Activated T-cell treated with anti-CD3 and anti-CD28 coated beads for 4 hours (primary cell): ENCODE data around the gene SLC23A1.
"Not testable (repeated sequence)": the region's sequence is repeated elsewhere in the genome, so short reads cannot be mapped to it uniquely, and the experiment has no call there.

Experiments
- DNase-seq: peaks from one replicate; pipeline ENCODE4 v3.0.0-alpha.2; 2020

Gene SLC23A1

DNA sequence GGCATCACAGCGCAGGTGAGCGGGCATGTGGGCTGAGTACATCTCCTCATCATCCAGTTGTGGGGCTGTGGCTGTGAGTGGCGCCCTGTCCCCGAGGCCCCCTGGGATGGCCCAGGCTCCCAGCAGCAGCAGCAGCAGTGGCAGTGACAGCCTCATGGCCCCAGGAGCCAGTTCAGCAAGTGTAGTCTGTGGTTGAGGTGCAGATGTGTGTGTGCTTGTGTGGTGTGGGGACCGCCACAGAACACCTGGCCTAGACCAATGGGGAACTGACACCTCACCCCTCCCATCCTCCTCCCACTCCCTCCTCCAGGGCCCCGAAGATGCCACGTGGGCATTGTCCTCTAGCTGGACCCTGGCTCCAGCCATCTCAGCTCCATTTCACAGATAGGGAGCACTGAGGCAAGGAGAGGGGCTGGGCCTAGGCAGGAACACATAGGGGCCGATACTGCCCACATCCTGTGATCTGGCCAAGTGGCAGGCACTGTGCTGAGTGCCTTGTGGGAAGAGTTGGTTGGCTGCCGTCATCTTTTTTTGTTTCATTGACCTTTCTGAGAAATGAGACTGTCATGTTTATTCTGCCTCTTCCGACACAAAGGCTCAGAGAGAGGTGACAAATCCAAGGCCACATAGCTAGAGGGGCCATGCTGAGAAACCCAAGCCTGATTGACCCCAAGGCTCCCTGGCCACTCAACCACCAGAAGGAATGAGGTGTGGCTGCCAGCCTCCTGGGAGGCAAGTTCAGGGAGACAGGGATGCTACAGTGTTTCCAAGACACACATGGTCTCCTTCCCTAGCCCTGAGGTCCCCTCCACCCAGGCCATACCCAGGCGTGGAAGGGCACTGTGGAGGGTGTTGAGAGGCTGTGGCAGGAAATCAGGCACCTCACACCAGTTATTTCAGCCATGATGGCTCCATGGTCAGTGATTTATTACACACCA lies 6.9 kb upstream of the SLC23A1 start, which contains the start of gene MZB1:
MZB1 (minus strand) TSS at position 213 of the 938 bp plus-strand sequence; CDS start at position 156, 57 bp downstream.
- peak; percentile 34 for DNase-seq

DNA sequence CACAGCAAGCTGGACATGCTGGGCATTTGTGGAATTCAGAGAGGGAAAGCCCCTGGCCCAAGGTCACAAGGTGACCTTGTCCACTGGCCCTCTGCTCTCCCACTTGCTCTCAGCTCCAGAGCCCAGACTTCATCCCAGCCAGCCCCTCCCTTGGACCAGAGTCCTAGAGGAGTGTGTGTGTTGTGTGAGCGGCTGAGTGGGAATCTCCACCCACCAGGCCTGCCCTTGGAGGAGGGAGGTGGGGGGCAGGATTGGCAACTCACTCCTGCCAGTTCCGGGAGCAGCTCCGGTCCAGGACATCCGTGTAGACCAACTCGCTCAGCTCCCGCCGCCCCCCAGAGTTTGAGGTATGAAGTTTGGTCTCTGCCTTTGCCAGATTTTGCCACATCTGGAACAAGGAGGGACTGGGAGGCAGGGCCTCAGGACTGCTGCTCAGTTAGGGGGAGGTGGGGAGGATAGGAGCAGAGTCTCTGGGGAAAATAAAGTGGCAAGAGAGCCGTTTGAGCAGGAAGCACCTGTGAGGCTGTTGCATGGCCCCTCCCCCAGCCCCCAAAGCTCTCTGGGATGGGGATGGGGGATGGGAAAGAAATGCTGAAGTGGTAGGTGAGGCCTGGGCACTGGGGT lies 5.2 kb upstream of the SLC23A1 start:
- no peak for DNase-seq

DNA sequence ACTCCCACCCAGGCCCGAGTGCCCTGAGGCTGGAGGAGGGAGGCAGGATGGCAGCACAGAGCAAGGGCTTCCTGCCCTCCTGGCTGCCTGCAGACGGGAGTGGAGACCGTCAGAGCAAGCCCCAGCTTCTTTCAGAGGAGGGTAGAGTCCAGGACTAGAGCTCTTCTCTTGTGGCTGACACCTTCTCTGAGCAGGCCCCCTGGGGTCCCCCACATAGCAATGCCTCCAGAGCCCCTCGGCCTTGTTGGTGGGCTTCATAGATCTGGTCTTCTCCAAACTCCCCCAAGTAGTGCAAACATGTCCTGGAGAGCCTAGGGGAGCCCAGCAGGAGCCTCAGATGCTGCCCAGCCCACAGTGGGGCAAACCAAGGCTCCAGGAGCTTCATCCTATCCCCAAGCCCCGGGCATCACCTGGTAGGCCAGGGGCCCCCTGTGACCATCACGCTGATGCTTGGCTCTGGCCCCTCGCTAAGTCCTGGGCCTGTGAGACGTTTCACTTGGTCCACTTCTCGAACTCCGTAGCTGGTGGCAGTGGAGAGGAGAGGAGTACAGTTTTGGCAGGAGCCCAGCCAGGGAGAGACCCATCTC lies 4.6 kb upstream of the SLC23A1 start:
- no peak for DNase-seq

DNA sequence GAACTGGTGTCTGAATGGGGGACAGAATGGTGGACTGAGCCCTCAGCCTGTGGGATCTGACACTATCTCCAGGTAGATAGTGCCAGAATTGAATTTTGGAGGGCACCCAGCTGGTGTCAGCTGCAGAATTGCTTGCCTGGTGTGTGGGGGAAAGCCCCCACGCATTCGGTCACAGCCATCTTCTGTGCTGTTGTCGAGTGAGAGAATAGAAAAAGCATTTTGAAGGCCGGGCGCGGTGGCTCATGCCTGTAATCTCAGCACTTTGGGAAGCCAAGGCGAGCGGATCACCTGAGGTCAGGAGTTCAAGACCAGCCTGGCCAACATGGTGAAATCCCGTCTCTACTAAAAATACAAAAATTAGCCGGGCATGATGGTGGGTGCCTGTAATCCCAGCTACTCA lies 3.9 kb upstream of the SLC23A1 start:
- not testable (repeated sequence) for DNase-seq

DNA sequence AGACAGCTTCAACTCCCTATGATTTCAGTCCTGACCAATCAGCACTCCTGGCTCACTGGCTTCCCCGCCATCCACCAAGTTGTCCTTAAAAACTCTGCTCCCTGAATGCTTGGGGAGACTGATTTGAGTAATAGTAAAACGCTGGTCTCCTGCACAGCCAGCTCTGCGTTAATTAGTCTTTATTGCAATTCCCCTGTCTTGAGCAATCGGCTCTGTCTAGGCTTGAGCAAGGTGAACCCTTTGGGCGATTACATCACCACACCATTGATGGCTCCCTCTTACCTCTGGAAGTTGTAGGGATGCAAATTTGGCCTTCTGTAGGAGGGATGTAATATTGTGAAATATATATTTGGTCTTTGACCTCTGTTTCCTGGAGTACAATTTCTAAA lies 2.9 kb upstream of the SLC23A1 start:
- DNase-seq = no peak

DNA sequence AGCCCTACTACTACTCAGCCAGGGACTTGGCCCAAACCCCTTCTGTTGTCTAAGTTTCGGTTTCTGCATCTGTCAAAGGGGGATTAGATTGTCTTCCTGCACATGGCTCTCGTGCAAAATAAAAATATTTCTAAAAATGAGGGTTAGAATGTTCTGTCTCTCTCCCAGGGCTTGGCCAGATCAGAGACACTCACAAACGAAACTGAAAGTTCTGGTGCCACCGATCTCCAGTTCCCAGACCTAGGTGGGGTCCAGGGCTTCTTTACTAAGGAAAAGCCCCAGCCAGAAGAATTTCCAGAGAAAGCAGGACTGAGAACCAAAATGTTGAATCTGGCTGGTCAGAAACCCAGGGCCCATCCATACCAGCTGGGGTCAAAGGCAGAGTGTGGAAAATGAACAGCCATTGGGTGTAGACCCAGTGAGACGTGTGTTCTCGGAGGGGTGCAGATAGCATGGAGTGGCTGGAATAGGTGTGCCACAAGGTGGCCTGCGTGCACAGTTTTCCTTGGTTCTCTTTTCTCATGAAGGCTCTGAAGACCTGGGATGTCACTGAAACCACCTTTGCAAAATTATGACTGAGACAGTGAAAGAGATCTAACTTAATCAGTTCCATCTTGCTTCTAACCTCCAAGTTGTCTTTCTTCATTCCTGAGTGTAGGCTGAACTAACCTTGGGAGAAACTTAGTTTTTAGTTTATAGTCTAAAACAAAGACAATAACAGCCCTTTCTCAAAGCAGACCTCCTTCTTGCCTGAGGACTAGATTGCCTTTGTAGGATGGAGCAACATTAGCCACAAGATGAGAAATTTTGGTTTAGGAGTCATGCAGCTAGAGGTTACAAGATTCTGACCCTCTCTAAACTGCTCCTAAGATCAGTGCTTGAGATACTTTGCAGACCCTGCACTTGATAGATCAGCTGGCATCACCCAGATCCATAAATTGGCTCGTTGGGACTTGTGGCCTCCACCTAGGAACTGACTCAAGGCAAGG lies 2.3 kb upstream of the SLC23A1 start:
- DNase-seq = no peak

DNA sequence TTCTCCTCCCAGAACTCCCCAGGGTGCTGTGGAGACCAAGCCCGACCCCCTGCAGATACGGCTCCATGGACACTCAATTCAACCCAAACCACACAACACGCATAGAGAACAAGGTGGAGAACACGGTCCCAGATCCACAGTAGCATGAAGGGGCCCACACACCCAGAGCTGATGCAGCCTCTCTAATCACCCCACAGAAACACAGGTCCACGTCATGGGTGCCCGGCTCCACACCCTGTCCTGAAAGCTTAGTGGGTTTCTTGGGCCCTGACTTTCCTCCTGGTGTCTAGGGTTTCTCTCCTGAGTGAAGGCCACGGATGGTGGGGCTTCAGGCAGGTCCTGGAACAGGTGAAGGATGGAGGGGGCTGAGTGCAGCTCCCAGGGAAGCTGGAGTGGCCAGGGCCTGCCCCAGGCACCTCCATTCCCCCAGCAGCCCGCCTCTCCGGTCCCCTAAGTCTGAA lies 1.5 kb upstream of the SLC23A1 start:
- DNase-seq = no peak

DNA sequence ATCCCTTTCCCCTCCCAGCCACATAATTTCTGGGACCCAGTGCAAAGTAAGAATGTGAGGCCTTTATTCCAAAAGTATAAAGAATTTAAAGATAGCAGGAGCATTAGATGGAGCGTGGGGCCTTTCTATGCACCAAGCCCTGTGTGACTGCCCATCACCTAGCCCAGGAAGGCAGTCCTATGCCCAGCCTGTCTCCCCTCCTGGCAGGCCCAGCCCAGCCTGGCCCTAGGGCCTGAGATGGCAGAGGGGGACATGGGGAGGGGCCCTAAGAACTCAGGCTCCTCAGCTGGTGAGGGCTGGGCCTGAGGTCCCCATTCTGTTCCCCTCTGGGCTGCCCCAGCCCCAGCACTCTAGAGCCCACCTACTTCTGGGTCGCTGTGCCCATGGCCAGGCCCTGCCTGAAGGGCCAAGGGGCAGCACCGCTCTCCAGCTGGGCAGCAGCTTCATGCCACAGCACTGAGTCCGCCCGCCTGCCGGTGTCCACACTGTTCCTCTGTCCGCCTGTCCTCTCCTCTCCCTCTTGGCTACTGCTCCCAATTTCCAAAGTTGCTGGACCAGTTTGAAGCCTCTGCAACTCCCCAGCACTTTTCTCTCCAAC lies 995 bp upstream of the SLC23A1 start:
- DNase-seq = no peak

DNA sequence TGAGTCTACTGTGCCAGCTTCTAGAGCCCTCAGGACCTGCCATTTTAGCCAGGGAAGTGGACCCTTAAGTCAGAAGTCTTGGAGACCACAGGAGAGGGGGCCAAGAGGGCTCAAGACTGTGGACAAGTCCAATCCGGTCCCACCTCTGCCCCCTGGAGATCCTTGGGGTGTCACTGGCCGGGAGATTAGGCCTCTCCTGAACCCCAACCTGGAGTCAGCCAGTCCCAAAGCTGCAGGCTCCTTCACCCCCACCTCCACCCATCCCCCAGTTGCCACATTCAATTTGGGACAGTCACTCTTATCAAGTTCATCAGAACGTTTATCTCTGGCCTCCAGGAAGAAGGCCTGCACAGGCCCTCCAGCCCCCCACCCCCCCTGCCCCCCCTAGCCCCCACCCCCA lies 290 bp downstream of the SLC23A1 start:
- no peak for DNase-seq

DNA sequence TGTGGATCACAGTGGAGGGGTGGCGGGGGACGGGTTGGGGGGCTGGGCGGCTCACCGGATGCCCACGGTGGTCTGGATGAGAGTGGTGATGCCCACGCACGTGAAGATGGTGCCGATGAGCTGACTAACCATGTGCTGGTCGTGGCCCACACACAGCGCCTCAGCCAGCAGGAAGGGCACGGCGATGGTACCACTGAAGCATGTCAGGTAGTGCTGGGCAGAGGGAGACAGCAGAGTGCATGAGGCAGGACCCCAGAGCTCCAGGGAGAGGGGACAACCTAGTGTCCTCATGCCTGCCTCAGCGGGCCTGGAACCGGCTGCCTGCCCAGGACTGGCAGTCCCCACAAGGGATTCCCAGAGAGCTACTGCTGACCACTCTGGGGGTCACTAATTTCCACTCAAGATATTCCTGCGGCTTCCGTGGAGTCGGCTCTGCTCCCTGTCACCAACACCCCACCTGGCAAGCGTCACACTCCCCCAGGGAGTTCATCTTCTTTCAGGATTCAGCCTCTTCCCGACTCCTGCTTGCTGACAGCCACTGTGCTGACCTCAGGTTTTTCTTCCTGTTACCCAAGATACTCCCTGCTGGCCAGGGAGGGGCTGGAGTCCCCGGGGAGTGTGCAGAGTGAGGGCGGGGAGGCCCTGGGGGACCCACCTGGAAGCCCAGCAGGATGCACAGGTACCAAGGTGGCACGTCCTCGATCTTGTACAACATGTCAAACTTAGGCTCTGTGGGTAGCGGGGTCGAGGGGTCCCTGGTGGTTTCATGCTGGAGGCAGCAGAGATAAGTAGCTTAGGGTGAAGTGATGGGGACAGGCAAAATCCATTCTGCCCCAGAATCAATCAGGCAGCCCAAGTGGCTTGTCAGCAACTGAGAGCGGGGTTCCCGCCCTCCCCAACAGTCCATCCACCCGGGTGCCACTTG lies 998 bp downstream of the SLC23A1 start:
- DNase-seq = no peak

DNA sequence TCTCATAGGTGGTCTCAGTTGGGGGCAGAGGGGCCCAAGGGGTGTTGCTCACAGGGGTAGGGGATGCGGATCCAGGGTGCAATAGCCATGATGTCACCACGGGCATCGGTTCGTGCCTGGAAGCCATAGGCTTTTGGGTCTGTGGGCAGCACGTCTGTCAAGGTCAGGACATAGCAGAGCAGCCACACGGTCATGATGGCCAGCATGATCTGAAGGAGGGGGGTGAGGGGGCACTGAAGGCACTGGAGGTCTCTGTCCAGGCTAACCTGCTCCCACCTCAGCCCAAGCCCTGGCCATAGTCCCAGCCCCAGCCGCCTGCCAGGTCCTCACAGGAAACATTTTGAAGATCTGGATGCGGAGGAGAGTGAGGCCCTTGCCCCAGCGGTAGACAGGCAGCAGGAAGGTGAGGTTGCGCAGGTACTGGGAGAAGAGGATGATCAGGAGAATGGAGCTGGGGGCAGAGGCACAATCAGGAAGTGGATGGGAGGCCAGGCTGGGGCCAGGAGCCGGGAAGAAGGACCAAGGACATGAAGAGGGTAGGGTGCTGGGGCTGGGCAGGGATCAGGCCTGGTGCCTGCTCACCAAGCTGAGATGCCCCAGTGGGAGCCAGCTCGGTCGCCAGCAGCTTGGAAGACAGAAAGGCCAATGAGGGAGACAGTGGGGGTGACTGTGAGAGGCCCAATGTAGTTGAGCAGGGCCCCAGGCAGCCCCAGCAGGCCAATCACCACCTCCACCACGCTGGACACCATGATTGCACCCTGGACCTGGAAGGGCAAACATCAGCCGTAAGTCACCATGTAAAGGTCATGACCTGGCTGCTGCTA lies 3.3 kb downstream of the SLC23A1 start:
- no peak for DNase-seq

DNA sequence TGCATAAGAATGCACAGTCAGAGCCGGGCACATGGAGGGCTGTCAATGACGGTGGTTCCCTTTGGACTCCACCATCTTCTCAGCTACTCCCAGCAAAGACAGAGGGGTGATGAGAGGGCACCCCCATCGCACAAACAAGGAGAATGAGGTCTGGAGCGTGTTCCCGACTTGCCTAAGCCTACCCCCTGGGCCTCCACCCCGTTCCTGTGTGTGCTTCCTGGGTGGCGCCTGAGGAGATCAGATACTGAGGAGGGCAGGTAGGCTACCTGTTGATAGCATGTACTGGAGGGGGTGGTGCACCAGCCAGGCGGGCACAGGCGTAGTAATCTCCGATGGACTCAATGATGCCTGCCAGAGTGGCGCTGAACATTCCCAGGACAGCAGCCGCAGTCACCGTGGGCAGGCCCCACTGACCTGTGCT lies 4.1 kb downstream of the SLC23A1 start:
- DNase-seq = no peak

DNA sequence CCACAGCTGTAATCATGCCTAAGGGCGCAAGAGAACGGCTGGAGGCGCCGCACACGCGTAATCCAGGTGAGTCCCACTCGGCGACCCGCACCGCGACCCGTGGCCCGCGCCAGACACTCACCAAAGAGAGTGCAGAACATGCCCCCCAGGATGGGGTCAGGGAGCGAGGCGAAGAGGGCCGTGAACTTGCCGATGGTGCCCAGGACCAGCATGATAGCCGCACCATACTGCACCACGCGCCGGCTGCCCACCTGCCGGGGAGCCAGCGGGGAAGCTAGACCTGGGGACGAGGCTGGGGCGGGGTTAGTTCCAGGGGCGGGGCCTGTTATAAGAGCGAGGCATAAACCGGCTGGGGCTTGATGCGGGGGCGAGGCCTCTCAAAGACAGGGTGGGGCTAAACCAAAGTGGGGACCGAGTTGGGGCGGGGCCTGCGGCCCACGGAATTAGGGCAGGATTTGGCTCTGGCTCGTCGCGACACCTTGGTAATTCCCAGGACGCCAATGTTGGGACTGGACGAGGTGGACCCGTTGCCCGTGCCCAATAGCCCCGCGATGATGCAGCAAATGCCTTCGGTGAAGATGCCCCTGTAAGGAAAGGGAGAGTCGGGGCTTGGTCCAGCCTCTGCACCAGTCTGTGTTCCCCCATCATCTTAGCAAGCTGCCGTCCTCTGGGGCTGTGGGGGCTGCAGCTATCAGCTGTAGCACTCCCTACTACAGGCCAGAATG lies 4.8 kb downstream of the SLC23A1 start:
- DNase-seq = no peak

DNA sequence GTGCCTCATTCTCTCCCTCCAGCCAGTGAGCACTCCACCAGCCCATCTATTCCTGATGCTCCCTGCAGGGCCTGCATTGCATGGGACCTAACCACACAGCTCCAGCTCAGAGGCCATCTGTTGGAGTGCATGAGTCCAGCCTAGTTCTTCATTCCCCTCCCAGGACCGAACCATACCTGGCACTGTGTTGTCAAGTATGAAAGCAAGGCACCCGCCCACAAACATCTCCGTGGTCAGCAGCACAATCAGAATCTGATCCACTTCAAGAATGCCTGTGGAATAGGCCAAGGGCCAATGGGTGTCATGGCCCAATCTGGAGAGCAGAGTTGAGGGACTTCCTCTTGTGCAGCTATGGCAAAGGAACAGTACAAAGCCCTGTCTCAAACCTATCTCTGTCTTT lies 5.9 kb downstream of the SLC23A1 start:
- DNase-seq = no peak

DNA sequence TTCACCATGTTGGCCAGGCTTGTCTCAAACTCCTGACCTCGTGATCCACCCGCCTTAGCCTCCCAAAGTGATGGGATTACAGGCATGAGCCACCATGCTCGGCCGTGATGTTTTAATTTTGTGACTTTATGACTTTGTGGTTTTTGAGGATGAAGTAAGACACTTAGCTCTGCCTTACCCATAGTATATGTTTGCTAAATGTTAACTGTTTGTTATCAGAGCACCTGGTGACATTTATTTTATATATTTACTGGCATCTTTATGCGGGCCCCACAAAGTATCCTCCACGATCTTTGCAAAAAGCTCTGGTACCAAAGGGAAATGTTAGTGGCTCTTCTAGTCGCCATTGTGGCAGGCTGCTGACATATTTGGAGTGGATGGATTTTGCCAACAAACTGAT lies 6.7 kb downstream of the SLC23A1 start:
- no peak for DNase-seq

DNA sequence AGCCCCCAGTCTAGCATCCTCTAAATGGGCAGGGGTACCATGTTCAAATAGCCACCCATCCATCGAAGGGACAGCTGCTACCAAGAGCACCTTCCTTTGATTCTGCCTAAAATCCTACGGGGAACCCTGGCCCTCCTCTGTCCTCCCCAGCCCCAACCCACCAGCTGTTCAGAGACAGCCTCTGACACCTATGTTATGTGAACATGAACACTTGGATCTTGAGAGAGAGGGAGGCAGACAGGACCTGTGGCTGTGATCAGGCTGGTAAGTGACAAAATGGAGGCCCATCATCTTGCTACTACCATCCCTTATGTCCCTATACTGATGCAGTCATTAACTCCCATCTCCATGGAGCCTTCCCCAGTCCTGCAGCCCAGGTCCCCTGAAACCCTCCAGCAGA lies 8.2 kb downstream of the SLC23A1 start:
- no peak for DNase-seq

DNA sequence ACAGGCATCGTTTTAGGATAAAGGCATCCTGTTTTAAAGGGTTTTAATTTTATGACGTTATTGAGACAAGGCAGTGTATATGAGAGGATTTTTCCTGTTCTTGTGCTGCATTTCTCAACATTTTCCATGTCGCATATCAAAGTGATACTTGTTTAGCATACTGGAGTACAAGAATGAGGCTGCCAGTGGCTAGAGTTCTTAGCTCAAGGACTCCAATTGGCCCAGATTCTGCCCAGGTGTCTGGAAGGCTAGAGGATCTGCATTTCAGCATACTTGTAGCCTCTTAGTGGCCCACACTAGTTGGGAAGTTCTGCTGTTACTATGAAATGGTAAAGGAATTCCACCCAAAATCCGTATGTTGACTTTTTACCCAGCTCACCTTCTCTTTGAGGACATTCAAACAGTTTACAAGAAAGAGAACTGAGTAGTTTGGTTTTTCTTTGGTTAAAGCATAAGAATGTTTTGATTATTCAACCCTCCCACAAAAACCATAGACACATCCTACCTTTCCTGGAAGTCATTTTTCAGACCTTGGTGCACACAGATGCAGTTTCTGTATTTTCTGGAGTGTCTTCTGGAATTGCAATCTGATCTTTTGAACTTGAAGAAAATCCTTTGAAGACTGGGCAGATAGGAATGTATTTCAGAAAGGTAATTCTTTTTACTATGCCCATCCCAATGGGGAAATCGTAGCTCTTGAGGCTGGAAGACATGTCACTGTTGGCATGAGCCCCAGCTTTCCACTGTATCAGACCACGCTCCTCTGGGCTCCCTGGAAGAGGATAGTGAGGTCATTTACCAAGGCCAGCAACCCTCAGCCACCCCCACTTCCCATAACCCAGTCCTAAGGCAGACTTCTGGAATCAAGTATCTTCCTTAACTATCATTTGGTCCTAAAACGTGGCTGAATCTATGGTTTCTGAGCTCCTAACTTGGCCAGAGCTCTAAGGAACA lies 11.3 kb downstream of the SLC23A1 start:
- no peak for DNase-seq

DNA sequence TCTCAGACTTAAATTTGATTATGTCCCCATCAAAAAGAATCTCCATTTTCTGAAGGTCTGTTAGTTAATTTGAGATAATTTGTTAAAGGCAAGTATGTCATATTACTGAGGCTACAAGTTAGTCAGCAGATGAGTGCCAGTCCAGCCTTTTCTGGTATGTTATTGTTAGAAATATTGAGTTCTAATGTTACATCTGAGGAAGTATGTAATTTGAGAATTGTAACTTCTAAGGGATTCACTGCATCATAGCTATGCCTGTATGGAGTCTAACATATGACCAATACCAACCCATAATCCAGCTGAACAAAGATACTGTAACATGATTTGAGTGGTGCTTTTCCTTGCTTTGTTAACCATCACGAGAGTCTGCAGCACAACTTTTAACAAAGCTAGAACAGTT lies 13.9 kb downstream of the SLC23A1 start:
- no peak for DNase-seq
